ENCODE measurements around the gene ZNF165. TPM values are rescaled to one million over a fixed set of nuclear protein-coding genes. Genes with fewer than 3 reads are reported as not detected.
"Not testable (repeated sequence)": the region's sequence is repeated elsewhere in the genome, so short reads cannot be mapped to it uniquely, and the experiment has no call there.

ZNF165 gene
- polyA plus RNA-seq, 1 experiment, result 0.15 TPM

- CTCF ChIA-PET, result no interaction called here
Observed at GRCh38 chr6:28118217-28118616, 37.8 kb downstream of the ZNF165 start.

GRCh38 chr6:28121876-28122275 lies 41.5 kb downstream of the ZNF165 start:
- POLR2A ChIA-PET, result no interaction called here
- no peak for TF ChIP-seq CTCF (IDR thresholded peaks at IDR 0.05; ENCODE audit: low read depth, low read length)
- CTCF ChIA-PET, result no interaction called here

More at GRCh38 chr6:28118217-28118616, 37.8 kb downstream of the ZNF165 start:
- POLR2A ChIA-PET, result no interaction called here
- Histone ChIP-seq H3K4me3 (ENCODE audit: low read depth, low read length) (no peak overlapping the region), H3K27ac (ENCODE audit: low read depth, low read length) (no peak overlapping the region), H3K9me3 (ENCODE audit: control insufficient read depth, insufficient read depth, low read length) (peaks cover 2% of the 10 kb centered on the region; the same call in 1 of the 2 replicates), H3K27me3 (ENCODE audit: control insufficient read depth, insufficient read depth, low read length) (no peaks in the 10 kb centered on the region)
- TF ChIP-seq CTCF (IDR thresholded peaks at IDR 0.05; ENCODE audit: low read depth, low read length), result no peak
- no peak for DNase-seq (ENCODE audit: low read depth, low spot score)

GRCh38 chr6:28122283-28122682 lies 41.9 kb downstream of the ZNF165 start:
- POLR2A ChIA-PET; DNase-seq (ENCODE audit: low read depth, low spot score); H3K27ac ChIP-seq (ENCODE audit: low read depth, low read length); H3K27me3 ChIP-seq (ENCODE audit: control insufficient read depth, insufficient read depth, low read length); H3K4me3 ChIP-seq (ENCODE audit: low read depth, low read length); H3K9me3 ChIP-seq (ENCODE audit: control insufficient read depth, insufficient read depth, low read length): not testable (repeated sequence)
- CTCF ChIA-PET, result interaction anchor here (1.2 to 1.3 kb wide), 2 partner anchors 16 to 234 kb away, joined by 4 to 5 read pairs; no protein-coding TSS in a partner anchor

More at GRCh38 chr6:28121876-28122275, 41.5 kb downstream of the ZNF165 start:
- no peak overlapping the region for H3K4me3 ChIP-seq (ENCODE audit: low read depth, low read length)
- no peaks in the 10 kb centered on the region for H3K9me3 ChIP-seq (ENCODE audit: control insufficient read depth, insufficient read depth, low read length)
- no peak overlapping the region for H3K27ac ChIP-seq (ENCODE audit: low read depth, low read length)
- no peaks in the 10 kb centered on the region for H3K27me3 ChIP-seq (ENCODE audit: control insufficient read depth, insufficient read depth, low read length)
- no peak for DNase-seq (ENCODE audit: low read depth, low spot score)

- Histone ChIP-seq H3K4me3 (ENCODE audit: low read depth, low read length) (peak within 1 kb of the TSS; percentile 93), H3K9me3 (ENCODE audit: control insufficient read depth, insufficient read depth, low read length) (no peaks in the 10 kb centered on the region), H3K27ac (ENCODE audit: low read depth, low read length) (no peak within 1 kb of the TSS), H3K27me3 (ENCODE audit: control insufficient read depth, insufficient read depth, low read length) (no peaks in the 10 kb centered on the region)
- no peak for TF ChIP-seq CTCF (IDR thresholded peaks at IDR 0.05; ENCODE audit: low read depth, low read length)
- CTCF ChIA-PET, result interaction anchor here (1.4 kb wide), 1 partner anchor 259 kb away, joined by 3 read pairs; no protein-coding TSS in a partner anchor
- DNase-seq (ENCODE audit: low read depth, low spot score), result peak; percentile 52
- POLR2A ChIA-PET, result interaction anchor here (0.6 to 1.6 kb wide), 2 partner anchors 17 to 167 kb away, joined by 7 to 14 read pairs; partner anchors contain the start of gene ZKSCAN8
Observed at GRCh38 chr6:28124350-28124970, 44.1 kb downstream of the ZNF165 start, which contains the start of gene ZSCAN16. TSS of gene ZSCAN16 (plus strand) at chr6:28124609. CDS start at chr6:28125444, 835 bp downstream.

- TF ChIP-seq CTCF (IDR thresholded peaks at IDR 0.05; ENCODE audit: low read depth, low read length), result no peak
- Histone ChIP-seq H3K27me3 (ENCODE audit: control insufficient read depth, insufficient read depth, low read length) (no peaks in the 10 kb centered on the region), H3K9me3 (ENCODE audit: control insufficient read depth, insufficient read depth, low read length) (no peaks in the 10 kb centered on the region), H3K27ac (ENCODE audit: low read depth, low read length) (no peak overlapping the region), H3K4me3 (ENCODE audit: low read depth, low read length) (peak overlapping the region; percentile 93)
- no peak for DNase-seq (ENCODE audit: low read depth, low spot score)
- CTCF ChIA-PET, result interaction anchor here (0.6 to 1.4 kb wide), 2 partner anchors 207 to 259 kb away, joined by 3 read pairs; no protein-coding TSS in a partner anchor
- POLR2A ChIA-PET, result interaction anchor here (1.6 kb wide), 1 partner anchor 17 kb away, joined by 14 read pairs; the partner anchor contains the start of gene ZKSCAN8
Observed at GRCh38 chr6:28124971-28125353, 44.6 kb downstream of the ZNF165 start.
